ENCODE results near the gene TIMM50.

TIMM50 gene

DNA sequence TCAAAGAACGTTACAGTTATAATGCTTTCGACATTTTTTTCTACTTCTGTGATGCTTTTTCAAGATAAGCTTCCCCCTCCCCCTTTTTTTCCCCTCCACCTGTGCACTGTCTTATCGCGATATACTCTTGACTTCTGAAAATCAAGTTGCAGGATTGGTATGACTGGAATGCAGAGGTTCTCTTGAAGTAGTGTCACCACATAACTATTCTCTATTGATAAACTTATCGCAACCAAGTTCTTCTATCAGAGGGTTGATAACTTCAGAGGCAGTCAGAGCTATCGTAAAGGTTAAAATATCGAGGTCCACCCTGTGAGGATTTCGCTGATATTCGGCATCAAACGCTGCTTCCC, 58.5 kb downstream of the TIMM50 start:
- DNase-seq: no peak

DNA sequence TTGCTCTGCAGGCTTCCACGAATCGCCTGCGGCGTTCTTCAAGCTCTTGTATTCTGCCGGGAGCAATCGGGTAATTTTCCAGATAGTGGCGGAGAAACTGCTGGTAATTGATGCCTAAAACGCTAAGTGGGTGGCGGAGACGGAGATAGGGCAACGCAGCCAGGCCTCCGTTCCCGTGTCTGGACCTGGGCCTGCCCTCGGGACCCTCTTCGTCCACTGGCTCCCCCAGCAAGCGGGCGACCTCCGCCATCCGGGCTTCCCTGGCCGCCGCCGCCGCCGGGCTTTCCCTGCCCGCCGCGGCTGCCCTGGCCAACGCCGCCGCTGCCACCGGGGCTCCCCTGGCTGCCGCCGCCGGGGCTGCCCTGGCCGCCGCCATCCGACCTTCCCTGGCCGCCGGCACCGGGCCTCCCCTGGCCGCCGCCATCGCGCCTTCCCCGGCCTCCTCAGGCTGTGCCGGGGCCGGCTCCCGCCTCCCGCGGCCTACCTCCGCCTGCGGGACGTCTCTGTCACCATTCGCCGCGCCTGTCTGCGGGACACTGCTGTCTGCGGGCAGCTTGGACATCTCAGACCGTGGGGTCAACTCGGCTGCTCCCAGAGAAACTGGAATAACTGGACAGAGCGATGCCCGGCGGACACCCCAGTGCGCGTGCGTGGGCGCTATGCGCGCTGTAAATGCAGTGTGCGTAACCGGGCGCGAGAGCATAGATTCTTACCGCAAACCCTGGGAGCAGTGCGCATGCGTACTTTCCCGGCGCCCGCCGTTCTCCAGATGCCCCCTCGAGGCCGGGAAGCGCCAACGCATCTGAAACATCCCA, 59.1 kb downstream of the TIMM50 start, which contains the start of gene EID2:
TSS of gene EID2 (minus strand) at position 644 of the 815 bp plus-strand sequence. CDS start at position 562, 82 bp downstream.
- peak; percentile 92 to 95 for DNase-seq

DNA sequence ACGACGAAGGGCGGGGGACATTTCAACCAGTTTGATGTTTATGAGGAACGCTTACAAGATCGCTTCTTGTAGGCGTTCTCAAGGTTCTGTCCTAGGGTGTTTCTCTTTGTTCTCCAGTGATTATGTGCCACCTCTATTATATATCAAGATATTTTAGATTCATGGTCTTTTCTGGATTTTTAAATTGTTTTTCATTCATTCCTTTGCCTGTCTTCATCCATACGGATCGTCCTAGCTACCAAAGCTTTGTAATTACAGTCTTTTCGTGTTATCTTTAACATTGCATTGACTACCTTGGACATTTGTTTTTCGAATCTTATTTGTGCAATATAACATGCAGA, 59.7 kb downstream of the TIMM50 start:
- no peak for DNase-seq
